Astrocyte (in vitro differentiated cells and primary cell): ENCODE data around the gene LZTS2. TPM values are rescaled to one million over a fixed set of nuclear protein-coding genes. Genes with fewer than 3 reads are reported as not detected.
A peak's percentile ranks its signal among the peaks of the same experiment; 100 is the strongest.

ENCODE experiments used
- DNase-seq: peaks from one replicate; pipeline ENCODE4 v3.0.0-alpha.2; 2010; ENCODE audit warnings: low read depth
- FAIRE-seq: peaks from 2 replicates; lab custom pipeline; 2011; peaks lifted over from hg19 to GRCh38; lab: Jason Lieb, UNC
- H2AFZ ChIP-seq: 2 replicates; pipeline ENCODE4 v1.6.0; 2012; ENCODE audit warnings: low read depth, low read length, inconsistent platforms
- H3K27ac ChIP-seq: 2 replicates; pipeline ENCODE4 v1.5.1; 2011; ENCODE audit warnings: low read depth, low read length, inconsistent platforms
- H3K27me3 ChIP-seq: 2 replicates; pipeline ENCODE4 v1.6.0; 2011; ENCODE audit warnings: low read length, inconsistent platforms; ENCODE audit not compliant: insufficient read depth
- H3K36me3 ChIP-seq: 2 replicates; pipeline ENCODE4 v1.5.1; 2011; ENCODE audit warnings: low read length, inconsistent platforms; ENCODE audit not compliant: insufficient read depth
- H3K4me1 ChIP-seq: 2 replicates; pipeline ENCODE4 v1.5.1; 2011; ENCODE audit warnings: low read length, inconsistent platforms; ENCODE audit not compliant: insufficient read depth
- H3K4me2 ChIP-seq: 2 replicates; pipeline ENCODE4 v1.6.0; 2012; ENCODE audit warnings: low read length, inconsistent platforms
- H3K4me3 ChIP-seq: 2 replicates; pipeline ENCODE4 v1.5.1; 2011; ENCODE audit warnings: low read depth, mild to moderate bottlenecking, low read length, inconsistent platforms; ENCODE audit not compliant: insufficient read depth
- H3K79me2 ChIP-seq: 2 replicates; pipeline ENCODE4 v1.6.0; 2012; ENCODE audit warnings: mild to moderate bottlenecking, low read length, inconsistent platforms; ENCODE audit not compliant: insufficient read depth
- H3K9ac ChIP-seq: 2 replicates; pipeline ENCODE4 v1.6.0; 2012; ENCODE audit warnings: mild to moderate bottlenecking, low read length, inconsistent platforms
- H3K9me3 ChIP-seq: 2 replicates; pipeline ENCODE4 v1.5.1; 2012; ENCODE audit warnings: low read depth, mild to moderate bottlenecking, low read length, inconsistent platforms; ENCODE audit not compliant: insufficient read depth
- H4K20me1 ChIP-seq: 2 replicates; pipeline ENCODE4 v1.6.0; 2012; ENCODE audit warnings: low read length, inconsistent platforms; ENCODE audit not compliant: insufficient read depth
- H3K27ac Mint-ChIP-seq: one replicate; pipeline ENCODE4 v1.8.0; 2021; ENCODE audit warnings: mild to moderate bottlenecking, mixed read lengths; ENCODE audit not compliant: unreplicated experiment
- H3K27me3 Mint-ChIP-seq: one replicate; pipeline ENCODE4 v1.8.0; 2021; ENCODE audit warnings: low read depth, mixed read lengths; ENCODE audit not compliant: unreplicated experiment
- H3K36me3 Mint-ChIP-seq: one replicate; pipeline ENCODE4 v1.8.0; 2021; ENCODE audit warnings: low read depth, mixed read lengths; ENCODE audit not compliant: unreplicated experiment
- H3K4me1 Mint-ChIP-seq: one replicate; pipeline ENCODE4 v1.8.0; 2021; ENCODE audit warnings: low read depth, mixed read lengths; ENCODE audit not compliant: unreplicated experiment
- H3K4me3 Mint-ChIP-seq: one replicate; pipeline ENCODE4 v1.8.0; 2021; ENCODE audit warnings: mild to moderate bottlenecking, moderate library complexity, mixed read lengths; ENCODE audit not compliant: unreplicated experiment
- H3K9me3 Mint-ChIP-seq: one replicate; pipeline ENCODE4 v1.8.0; 2021; ENCODE audit warnings: mild to moderate bottlenecking, mixed read lengths; ENCODE audit not compliant: unreplicated experiment
- EZH2 ChIP-seq: IDR thresholded peaks from 2 replicates; pipeline ENCODE4 v1.6.1; 2012; ENCODE audit warnings: mild to moderate bottlenecking, low read length, inconsistent platforms; ENCODE audit not compliant: insufficient read depth
- total RNA-seq: library from RNA; stranded (reverse); gene quantifications from 2 replicates; pipeline ENCODE4 v1.2.1, GENCODE V29; 2021
- TF ChIP-seq, protein P1 (sequence below): IDR thresholded peaks from 2 replicates; pipeline ENCODE4 v1.5.1; 2011; ENCODE audit warnings: low read depth, mild to moderate bottlenecking, inconsistent platforms, low read length, moderate library complexity; ENCODE audit not compliant: insufficient read depth

Gene LZTS2
- total RNA-seq, 1 donor from 2014 or later = 69.9 TPM

- H3K27ac Mint-ChIP-seq = peak overlapping the region; percentile 87
- H3K4me3 Mint-ChIP-seq = no peak overlapping the region
- H3K4me2 ChIP-seq = no peak overlapping the region
Measured at GRCh38 chr10:101047961-101048892, 48.6 kb downstream of the LZTS2 start.

GRCh38 chr10:101050208-101051069 lies 50.8 kb downstream of the LZTS2 start:
- peaks cover 63% of the 10 kb centered on the region for H3K27me3 Mint-ChIP-seq
- peaks cover 25% of the 10 kb centered on the region for H3K27me3 ChIP-seq
- H3K36me3 ChIP-seq = no peaks in the 10 kb centered on the region
- no peaks in the 10 kb centered on the region for H3K36me3 Mint-ChIP-seq
- H3K27ac ChIP-seq = no peak overlapping the region
- H3K9me3 Mint-ChIP-seq = peaks cover 4% of the 10 kb centered on the region
- H3K4me3 ChIP-seq = no peak overlapping the region
- H3K4me2 ChIP-seq = peak overlapping the region; percentile 75
- H3K9ac ChIP-seq = no peak overlapping the region
- FAIRE-seq (no peak), DNase-seq (no peak)
- no peak overlapping the region for H3K27ac Mint-ChIP-seq
- H3K4me1 Mint-ChIP-seq = peaks cover 3% of the 10 kb centered on the region
- H3K4me3 Mint-ChIP-seq = no peak overlapping the region
- peak overlapping the region; percentile 68 for H2AFZ ChIP-seq
- peaks cover 5% of the 10 kb centered on the region for H4K20me1 ChIP-seq
- H3K79me2 ChIP-seq = no peaks in the 10 kb centered on the region
- no peaks in the 10 kb centered on the region for H3K9me3 ChIP-seq
- peak; percentile 83 for TF ChIP-seq EZH2
- TF ChIP-seq, protein P1, sequence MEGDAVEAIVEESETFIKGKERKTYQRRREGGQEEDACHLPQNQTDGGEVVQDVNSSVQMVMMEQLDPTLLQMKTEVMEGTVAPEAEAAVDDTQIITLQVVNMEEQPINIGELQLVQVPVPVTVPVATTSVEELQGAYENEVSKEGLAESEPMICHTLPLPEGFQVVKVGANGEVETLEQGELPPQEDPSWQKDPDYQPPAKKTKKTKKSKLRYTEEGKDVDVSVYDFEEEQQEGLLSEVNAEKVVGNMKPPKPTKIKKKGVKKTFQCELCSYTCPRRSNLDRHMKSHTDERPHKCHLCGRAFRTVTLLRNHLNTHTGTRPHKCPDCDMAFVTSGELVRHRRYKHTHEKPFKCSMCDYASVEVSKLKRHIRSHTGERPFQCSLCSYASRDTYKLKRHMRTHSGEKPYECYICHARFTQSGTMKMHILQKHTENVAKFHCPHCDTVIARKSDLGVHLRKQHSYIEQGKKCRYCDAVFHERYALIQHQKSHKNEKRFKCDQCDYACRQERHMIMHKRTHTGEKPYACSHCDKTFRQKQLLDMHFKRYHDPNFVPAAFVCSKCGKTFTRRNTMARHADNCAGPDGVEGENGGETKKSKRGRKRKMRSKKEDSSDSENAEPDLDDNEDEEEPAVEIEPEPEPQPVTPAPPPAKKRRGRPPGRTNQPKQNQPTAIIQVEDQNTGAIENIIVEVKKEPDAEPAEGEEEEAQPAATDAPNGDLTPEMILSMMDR = peak; percentile 35
- peaks cover 37% of the 10 kb centered on the region for H3K4me1 ChIP-seq

More at GRCh38 chr10:101047961-101048892, 48.6 kb downstream of the LZTS2 start:
- Histone ChIP-seq H3K4me3 (no peak overlapping the region), H3K4me1 (peaks cover 41% of the 10 kb centered on the region), H3K27ac (no peak overlapping the region), H4K20me1 (peaks cover 5% of the 10 kb centered on the region), H3K9me3 (no peaks in the 10 kb centered on the region), H3K79me2 (no peaks in the 10 kb centered on the region), H3K9ac (no peak overlapping the region), H3K27me3 (peaks cover 25% of the 10 kb centered on the region), H2AFZ (no peak overlapping the region), H3K36me3 (no peaks in the 10 kb centered on the region)
- Mint-ChIP-seq H3K27me3 (peaks cover 52% of the 10 kb centered on the region), H3K4me1 (peaks cover 9% of the 10 kb centered on the region), H3K36me3 (no peaks in the 10 kb centered on the region), H3K9me3 (peaks cover 4% of the 10 kb centered on the region)
- TF ChIP-seq EZH2 = peak; percentile 59
- TF ChIP-seq, protein P1 = no peak
- DNase-seq (no peak), FAIRE-seq (no peak)
